ENCODE data around the gene PVALEF.

Gene PVALEF

GRCh38 chr17:81119223-81120148, 45.8 kb upstream of the PVALEF start:
- Histone ChIP-seq H3K27me3 (ENCODE audit: insufficient read depth, low read depth, severe bottlenecking) (no peaks in the 10 kb centered on the region), H3K36me3 (peaks cover 58% of the 10 kb centered on the region), H3K27ac (peak overlapping the region; percentile 8; the same call in 1 of the 2 replicates), H3K9me3 (ENCODE audit: severe bottlenecking) (no peaks in the 10 kb centered on the region), H3K4me3 (ENCODE audit: low read depth, low read length) (no peak overlapping the region)
- no peak for TF ChIP-seq CTCF (IDR thresholded peaks at IDR 0.05; ENCODE audit: low read depth, low read length)
- DNase-seq: peak; percentile 98

GRCh38 chr17:81120149-81120484, 45.2 kb upstream of the PVALEF start:
- H3K4me3 ChIP-seq (ENCODE audit: low read depth, low read length): no peak overlapping the region

GRCh38 chr17:81120695-81121621, 44.3 kb upstream of the PVALEF start:
- H3K27me3 ChIP-seq (ENCODE audit: insufficient read depth, low read depth, severe bottlenecking): no peaks in the 10 kb centered on the region
- H3K9me3 ChIP-seq (ENCODE audit: severe bottlenecking): no peaks in the 10 kb centered on the region
- DNase-seq: no peak
- TF ChIP-seq CTCF (IDR thresholded peaks at IDR 0.05; ENCODE audit: low read depth, low read length): no peak
- H3K27ac ChIP-seq: peak overlapping the region; percentile 8
- no peak overlapping the region for H3K4me3 ChIP-seq (ENCODE audit: low read depth, low read length)
- peaks cover 55% of the 10 kb centered on the region for H3K36me3 ChIP-seq

More at GRCh38 chr17:81120149-81120484, 45.2 kb upstream of the PVALEF start:
- peaks cover 61% of the 10 kb centered on the region for H3K36me3 ChIP-seq
- no peak for TF ChIP-seq CTCF (IDR thresholded peaks at IDR 0.05; ENCODE audit: low read depth, low read length)
- no peaks in the 10 kb centered on the region for H3K9me3 ChIP-seq (ENCODE audit: severe bottlenecking)
- no peak for DNase-seq
- no peaks in the 10 kb centered on the region for H3K27me3 ChIP-seq (ENCODE audit: insufficient read depth, low read depth, severe bottlenecking)
- H3K27ac ChIP-seq: peak overlapping the region; percentile 8; the same call in 1 of the 2 replicates

- Histone ChIP-seq H3K4me3 (ENCODE audit: low read depth, low read length) (no peak overlapping the region), H3K27me3 (ENCODE audit: insufficient read depth, low read depth, severe bottlenecking) (no peaks in the 10 kb centered on the region), H3K27ac (no peak overlapping the region), H3K9me3 (ENCODE audit: severe bottlenecking) (no peaks in the 10 kb centered on the region), H3K36me3 (peaks cover 44% of the 10 kb centered on the region)
- TF ChIP-seq CTCF (IDR thresholded peaks at IDR 0.05; ENCODE audit: low read depth, low read length): no peak
- DNase-seq: no peak
Observed at GRCh38 chr17:81121841-81122733, 43.2 kb upstream of the PVALEF start.

Data from WERI-Rb-1 (cell line).